ENCODE results near the gene SINHCAF.

DNA sequence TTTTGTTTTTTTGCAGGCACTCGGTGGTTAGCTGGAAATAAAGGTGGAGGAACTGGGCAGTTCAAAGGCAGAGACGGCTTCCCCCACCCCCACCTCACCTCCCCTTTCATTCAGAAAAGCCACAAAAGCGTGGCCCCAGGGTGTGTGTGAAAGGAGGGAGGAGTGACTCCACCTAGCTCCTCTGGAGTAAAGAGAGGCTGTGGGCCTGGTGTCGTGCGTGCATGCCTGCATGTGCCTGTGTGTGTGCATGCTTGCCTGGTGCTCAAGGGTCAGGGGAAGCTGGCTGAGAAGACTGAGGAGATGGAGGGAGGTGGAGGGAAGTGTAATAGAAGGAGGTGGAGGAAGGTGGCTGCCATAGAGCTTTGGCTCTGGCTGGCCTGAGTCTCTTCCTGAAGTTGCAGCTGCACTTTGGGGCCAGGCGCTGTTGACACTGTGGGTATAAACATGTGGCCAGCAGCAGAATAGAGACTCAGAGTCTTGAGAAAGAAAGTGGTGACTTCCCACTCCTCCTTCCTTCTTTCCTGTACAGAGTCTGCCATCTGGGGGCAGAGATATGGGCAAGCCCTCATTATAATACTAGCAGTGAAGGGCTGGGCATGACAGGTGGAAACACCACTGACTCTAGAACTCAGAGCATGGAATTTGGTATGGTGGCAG is 36.9 kb upstream of the SINHCAF start:
- TF ChIP-seq MYC (IDR thresholded peaks at IDR 0.05; ENCODE audit: low read depth, low read length) (peak; percentile 95), POLR2A (IDR thresholded peaks at IDR 0.05; ENCODE audit: extremely low read depth, insufficient read length) (peak; percentile 37)
- TF ChIP-seq, protein P1, sequence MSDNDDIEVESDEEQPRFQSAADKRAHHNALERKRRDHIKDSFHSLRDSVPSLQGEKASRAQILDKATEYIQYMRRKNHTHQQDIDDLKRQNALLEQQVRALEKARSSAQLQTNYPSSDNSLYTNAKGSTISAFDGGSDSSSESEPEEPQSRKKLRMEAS (IDR thresholded peaks at IDR 0.05; ENCODE audit: low read depth, low read length) = peak; percentile 93
- TF ChIP-seq, protein P2, sequence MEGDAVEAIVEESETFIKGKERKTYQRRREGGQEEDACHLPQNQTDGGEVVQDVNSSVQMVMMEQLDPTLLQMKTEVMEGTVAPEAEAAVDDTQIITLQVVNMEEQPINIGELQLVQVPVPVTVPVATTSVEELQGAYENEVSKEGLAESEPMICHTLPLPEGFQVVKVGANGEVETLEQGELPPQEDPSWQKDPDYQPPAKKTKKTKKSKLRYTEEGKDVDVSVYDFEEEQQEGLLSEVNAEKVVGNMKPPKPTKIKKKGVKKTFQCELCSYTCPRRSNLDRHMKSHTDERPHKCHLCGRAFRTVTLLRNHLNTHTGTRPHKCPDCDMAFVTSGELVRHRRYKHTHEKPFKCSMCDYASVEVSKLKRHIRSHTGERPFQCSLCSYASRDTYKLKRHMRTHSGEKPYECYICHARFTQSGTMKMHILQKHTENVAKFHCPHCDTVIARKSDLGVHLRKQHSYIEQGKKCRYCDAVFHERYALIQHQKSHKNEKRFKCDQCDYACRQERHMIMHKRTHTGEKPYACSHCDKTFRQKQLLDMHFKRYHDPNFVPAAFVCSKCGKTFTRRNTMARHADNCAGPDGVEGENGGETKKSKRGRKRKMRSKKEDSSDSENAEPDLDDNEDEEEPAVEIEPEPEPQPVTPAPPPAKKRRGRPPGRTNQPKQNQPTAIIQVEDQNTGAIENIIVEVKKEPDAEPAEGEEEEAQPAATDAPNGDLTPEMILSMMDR (IDR thresholded peaks at IDR 0.05; ENCODE audit: low read depth, low read length) = peak; percentile 26

All from NB4 (cell line).